Stimulated activated CD8-positive, alpha-beta memory T cell treated with anti-CD3 and anti-CD28 coated beads, Interleukin-7, amount 100 ng/mL, for 24 hours (primary cell): Measurements from ENCODE around the gene UNCX.

ENCODE experiments used
- DNase-seq: peaks from one replicate; pipeline ENCODE4 v3.0.0-alpha.2; 2020; ENCODE audit warnings: low read depth

UNCX gene

GRCh38 chr7:1232103-1232466, 587 bp upstream of the UNCX start:
- DNase-seq: no peak

GRCh38 chr7:1233333-1234048, 819 bp downstream of the UNCX start:
- no peak for DNase-seq

- no peak for DNase-seq
Observed at GRCh38 chr7:1234049-1234880, 1.6 kb downstream of the UNCX start.

GRCh38 chr7:1234881-1235500, 2.3 kb downstream of the UNCX start:
- DNase-seq: no peak

- DNase-seq: no peak
Observed at GRCh38 chr7:1235501-1236131, 2.9 kb downstream of the UNCX start.

- DNase-seq: no peak
Observed at GRCh38 chr7:1236132-1236661, 3.5 kb downstream of the UNCX start.

GRCh38 chr7:1236831-1237701, 4.4 kb downstream of the UNCX start:
- no peak for DNase-seq

- DNase-seq: no peak
Observed at GRCh38 chr7:1237704-1238255, 5.1 kb downstream of the UNCX start.

- DNase-seq: no peak
Observed at GRCh38 chr7:1238450-1238882, 5.8 kb downstream of the UNCX start.

GRCh38 chr7:1238931-1239802, 6.5 kb downstream of the UNCX start:
- no peak for DNase-seq

GRCh38 chr7:1239803-1240516, 7.3 kb downstream of the UNCX start:
- no peak for DNase-seq

- DNase-seq: no peak
Observed at GRCh38 chr7:1240517-1241257, 8.0 kb downstream of the UNCX start.

GRCh38 chr7:1241258-1241602, 8.6 kb downstream of the UNCX start:
- no peak for DNase-seq

GRCh38 chr7:1241603-1242255, 9.1 kb downstream of the UNCX start:
- DNase-seq: no peak

GRCh38 chr7:1242256-1242605, 9.6 kb downstream of the UNCX start:
- DNase-seq: no peak

- DNase-seq: no peak
Observed at GRCh38 chr7:1242606-1243289, 10.1 kb downstream of the UNCX start.

GRCh38 chr7:1243290-1243963, 10.8 kb downstream of the UNCX start:
- no peak for DNase-seq
